Heart left ventricle (tissue), 16 donors: ENCODE measurements around the gene CYP2R1. TPM values are rescaled to one million over a fixed set of nuclear protein-coding genes. Genes with fewer than 3 reads are reported as not detected.
"Not testable (repeated sequence)": the region's sequence is repeated elsewhere in the genome, so short reads cannot be mapped to it uniquely, and the experiment has no call there.

Experiments used
- ATAC-seq, 4 donors: fragments of 200-7000 bp; cut with Tn5 transposase; one replicate each; pipeline ENCODE4 v1.9.1; 2020 to 2022; ENCODE audit warnings: moderate library complexity in 4 of 4, mild to moderate bottlenecking in 3 of 4, moderate number of reproducible peaks in 1 of 4
- DNase-seq, 5 donors: peaks; one replicate each; pipeline ENCODE4 v3.0.0-alpha.2; 2020
- H3K27ac ChIP-seq, 12 donors: fragments of 200-600 bp; sonication (generic) in 4 of 12; one replicate each; pipeline versions ENCODE4 v1.5.0 to v1.8.0; 2016 to 2022; ENCODE audit warnings: mild to moderate bottlenecking in 2 of 12
- H3K27me3 ChIP-seq, 9 donors: fragments of 200-600 bp; sonication (generic) in 2 of 9; one replicate each; pipeline versions ENCODE4 v1.5.1 to v1.8.0; 2016 to 2022; ENCODE audit warnings: mild to moderate bottlenecking in 3 of 9
- H3K36me3 ChIP-seq, 9 donors: fragments of 200-600 bp; sonication (generic) in 2 of 9; one replicate each; pipeline versions ENCODE4 v1.5.0 to v1.8.0; 2018 to 2022; ENCODE audit warnings: mild to moderate bottlenecking in 2 of 9
- H3K4me1 ChIP-seq, 12 donors: fragments of 200-600 bp; sonication (generic) in 4 of 12; one replicate each; pipeline versions ENCODE4 v1.5.0 to v1.8.0; 2016 to 2022; ENCODE audit warnings: mild to moderate bottlenecking in 3 of 12
- H3K4me3 ChIP-seq, 12 donors: fragments of 200-600 bp; sonication (generic) in 4 of 12; one replicate each; pipeline versions ENCODE4 v1.5.0 to v1.8.0; 2017 to 2022; ENCODE audit warnings: mild to moderate bottlenecking in 9 of 12, moderate library complexity in 4 of 12
- H3K9me3 ChIP-seq, 12 donors: fragments of 200-600 bp; sonication (generic) in 4 of 12; one replicate each; pipeline versions ENCODE4 v1.5.0 to v1.8.0; 2016 to 2022; ENCODE audit warnings: mild to moderate bottlenecking in 1 of 12
- CTCF ChIP-seq, 12 donors: fragments of 200-600 bp; sonication (generic) in 4 of 12; IDR thresholded peaks; one replicate each; pipeline versions ENCODE4 v1.5.0 to v1.8.0; 2018 to 2022; ENCODE audit warnings: antibody characterized with exemption in 12 of 12, mild to moderate bottlenecking in 5 of 12
- POLR2A ChIP-seq, 2 donors: fragments of 450-650 bp; IDR thresholded peaks; one replicate each; pipeline ENCODE4 v1.6.1; 2017; ENCODE audit warnings: antibody characterized with exemption in 2 of 2, mild to moderate bottlenecking in 2 of 2, moderate library complexity in 2 of 2
- WGBS, 4 donors: extraction: QIAGEN DNeasy Blood & Tissue Kit in 2 of 4; methylation state at CpG; one replicate each; pipeline versions ENCODE4 v1.1.5 to v1.1.7; 2013 to 2018; 5-methylcytosine and 5-hydroxymethylcytosine counted together
- intact Hi-C, 10 donors: fragments of 100-400 bp; cut with DNase I; formaldehyde crosslinking; loops; one replicate each; pipeline versions ENCODE4 v1.11.1 to v1.14.2; 2022
- polyA plus RNA-seq, 2 donors: library from polyadenylated mRNA; stranded (reverse); fragments of 200-250 nt; gene quantifications; one replicate each; pipeline ENCODE4 v1.2.3, GENCODE V29; 2013
- total RNA-seq, 9 donors: library from RNA; depleted of rRNA in 2 of 9; stranded (reverse); fragments of >200 nt in 2 of 9; fragmentation: NEBNext Ultra II Directional in 3 of 9; extraction: Animal tissue kit (Norgen Biotek cat#: 25700) in 3 of 9; gene quantifications; one replicate each; pipeline versions ENCODE4 v1.1.0 to v1.2.4, GENCODE V29; 2016 to 2023
- donor health status: ischemic (EF 13 %, LVEDD 7.1; RV severe dilation, severe dysfunction).
- donor health status: healthy with polysubstance abuse.
- donor health status: DM: no; HTN: yes; CAD: no.
- donor health status: DM: no; HTN: no; CAD: no.
- donor health status: ischemic (EF 25% LVEDD 6.9; RV normal size, moderate dysfunction).
- donor health status: ischemic (EF 25% LVEDD 5.7; RV mildly dilated, moderate dysfunction).
- donor health status: healthy.
- donor health status: DM: yes; HTN: yes; CAD: no.
- donor health status: ischemic (EF 35%, LVEDD 5.7; RV mildly dilated, moderate dysfunction).
- donor health status: nonischemic (EF 11% LVEDD 7.7; RV severe dilation, severe dysfunction).
- donor health status: DM: yes; HTN: yes; CAD: no.
- donor health status: PGD.
- donor health status: ischemic (EF 29% LVEDD 5.4; RV normal size, mild dysfunction).
- donor health status: nonischemic (EF 23%, LVEDD 6.1; RV moderate dilation, normal function).

CYP2R1 gene
- total and polyA plus RNA-seq, 11 donors, result 4.4 to 13.7 (median 7.6) TPM

GRCh38 chr11:14881576-14882193, 10.3 kb downstream of the CYP2R1 start:
- H3K4me3 ChIP-seq, result no peak overlapping the region
- intact Hi-C loops, result no loop called here
- H3K4me1 ChIP-seq, result peaks cover 0 to 3% (median 0%) of the 10 kb centered on the region in 12 donors
- 94 to 100% (median 97%) methylated on average over 2 of the region's 2 CpGs for WGBS, 4 donors
- H3K9me3 ChIP-seq, result no peaks in the 10 kb centered on the region
- no peak overlapping the region for H3K27ac ChIP-seq
- peaks cover 0 to 46% (median 30%) of the 10 kb centered on the region in 9 donors for H3K36me3 ChIP-seq
- ATAC-seq (no peak), DNase-seq (no peak)
- H3K27me3 ChIP-seq, result no peaks in the 10 kb centered on the region
- no peak for TF ChIP-seq POLR2A (IDR thresholded peaks at IDR 0.05)
- TF ChIP-seq CTCF (IDR thresholded peaks at IDR 0.05), result no peak

GRCh38 chr11:14875163-14875562, 16.9 kb downstream of the CYP2R1 start:
- ATAC-seq (no peak), DNase-seq (no peak)
- intact Hi-C loops, result no loop called here
- Histone ChIP-seq H3K27ac (no peak overlapping the region), H3K36me3 (peaks cover 0 to 56% (median 38%) of the 10 kb centered on the region in 9 donors), H3K4me3 (no peak overlapping the region), H3K9me3 (no peaks in the 10 kb centered on the region), H3K27me3 (no peaks in the 10 kb centered on the region), H3K4me1 (no peaks in the 10 kb centered on the region)
- WGBS, 4 donors, result 98 to 99% (median 98%) methylated on average over 5 of the region's 5 CpGs
- no peak for TF ChIP-seq CTCF (IDR thresholded peaks at IDR 0.05)
- TF ChIP-seq POLR2A (IDR thresholded peaks at IDR 0.05), result no peak

- ATAC-seq, result no peak
- peaks cover 0 to 49% (median 27%) of the 10 kb centered on the region in 9 donors for H3K36me3 ChIP-seq
- no peak overlapping the region for H3K4me3 ChIP-seq
- TF ChIP-seq CTCF (IDR thresholded peaks at IDR 0.05) (no peak), POLR2A (IDR thresholded peaks at IDR 0.05) (no peak)
- intact Hi-C loops, result no loop called here
- no peaks in the 10 kb centered on the region for H3K9me3 ChIP-seq
- no peaks in the 10 kb centered on the region for H3K27me3 ChIP-seq
- DNase-seq, result no peak
- no peaks in the 10 kb centered on the region for H3K4me1 ChIP-seq
- WGBS, 4 donors, result 90 to 95% (median 92%) methylated on average over 4 of the region's 4 CpGs
- no peak overlapping the region for H3K27ac ChIP-seq
These were observed 18.4 kb downstream of the CYP2R1 start for GRCh38 chr11:14873632-14874031.

- Histone ChIP-seq H3K9me3 (no peaks in the 10 kb centered on the region), H3K4me3 (no peak overlapping the region), H3K4me1 (no peaks in the 10 kb centered on the region), H3K36me3 (peaks cover 0 to 38% (median 22%) of the 10 kb centered on the region in 9 donors), H3K27ac (no peak overlapping the region), H3K27me3 (no peaks in the 10 kb centered on the region)
- ATAC-seq (no peak), DNase-seq (no peak)
- intact Hi-C loops, result no loop called here
- TF ChIP-seq POLR2A (IDR thresholded peaks at IDR 0.05) (no peak), CTCF (IDR thresholded peaks at IDR 0.05) (no peak)
These were observed 20.0 kb downstream of the CYP2R1 start for GRCh38 chr11:14872032-14872431.

GRCh38 chr11:14863775-14864174, 28.3 kb downstream of the CYP2R1 start:
- not testable (repeated sequence) for DNase-seq, ATAC-seq, H3K4me3 ChIP-seq, H3K27ac ChIP-seq, H3K4me1 ChIP-seq, H3K27me3 ChIP-seq
- intact Hi-C loops, result loop anchor here in 1 of 10 donors (2.0 kb wide), 1 partner anchor 43 kb away; no protein-coding TSS in a partner anchor
- 91 to 97% (median 94%) methylated on average over 4 of the region's 4 CpGs for WGBS, 4 donors
- Histone ChIP-seq H3K36me3 (peaks cover 0 to 19% (median 0%) of the 10 kb centered on the region in 9 donors), H3K9me3 (peaks cover 0 to 15% (median 0%) of the 10 kb centered on the region in 12 donors)
